HUES48 (cell line): ENCODE results near the gene FARP1.

Source experiments
- H3K27ac ChIP-seq: one replicate; pipeline ENCODE4 v1.7.0; 2013; ENCODE audit warnings: low read depth, low read length, inconsistent platforms
- H3K27me3 ChIP-seq: 2 replicates; pipeline ENCODE4 v1.6.1; 2013; ENCODE audit warnings: mild to moderate bottlenecking, low read length; ENCODE audit not compliant: control insufficient read depth, insufficient read depth
- H3K36me3 ChIP-seq: 2 replicates; pipeline ENCODE4 v1.6.1; 2013; ENCODE audit warnings: low read length; ENCODE audit not compliant: control insufficient read depth, insufficient read depth
- H3K4me1 ChIP-seq: 2 replicates; pipeline ENCODE4 v1.6.1; 2013; ENCODE audit warnings: mild to moderate bottlenecking, low read length; ENCODE audit not compliant: control insufficient read depth, insufficient read depth
- H3K4me3 ChIP-seq: 2 replicates; pipeline ENCODE4 v1.5.1; 2013; ENCODE audit warnings: mild to moderate bottlenecking, low read depth, low read length
- H3K9ac ChIP-seq: 2 replicates; pipeline ENCODE4 v1.6.1; 2013; ENCODE audit warnings: mild to moderate bottlenecking, low read depth, low read length, moderate library complexity
- H3K9me3 ChIP-seq: 2 replicates; pipeline ENCODE4 v1.6.1; 2013; ENCODE audit warnings: low read length; ENCODE audit not compliant: control insufficient read depth, insufficient read depth

Gene FARP1

GRCh38 chr13:98175823-98176222 lies 32.9 kb downstream of the FARP1 start:
- no peak overlapping the region for H3K9ac ChIP-seq
- H3K36me3 ChIP-seq: no peaks in the 10 kb centered on the region
- no peak overlapping the region for H3K4me3 ChIP-seq
- no peak overlapping the region for H3K27ac ChIP-seq
- peaks cover 54% of the 10 kb centered on the region for H3K4me1 ChIP-seq
- no peaks in the 10 kb centered on the region for H3K9me3 ChIP-seq
- no peaks in the 10 kb centered on the region for H3K27me3 ChIP-seq

GRCh38 chr13:98176777-98177608 lies 34.1 kb downstream of the FARP1 start, which contains the start of gene RNF113B:
Gene RNF113B, minus strand, starts transcription at chr13:98177269. Its CDS starts 33 bp downstream, at chr13:98177236.
- Histone ChIP-seq H3K4me3 (no peak within 1 kb of the TSS), H3K36me3 (no peaks in the 10 kb centered on the region), H3K27me3 (no peaks in the 10 kb centered on the region), H3K9me3 (no peaks in the 10 kb centered on the region), H3K9ac (no peak within 1 kb of the TSS), H3K27ac (no peak within 1 kb of the TSS), H3K4me1 (peaks cover 42% of the 10 kb centered on the region)

DNA sequence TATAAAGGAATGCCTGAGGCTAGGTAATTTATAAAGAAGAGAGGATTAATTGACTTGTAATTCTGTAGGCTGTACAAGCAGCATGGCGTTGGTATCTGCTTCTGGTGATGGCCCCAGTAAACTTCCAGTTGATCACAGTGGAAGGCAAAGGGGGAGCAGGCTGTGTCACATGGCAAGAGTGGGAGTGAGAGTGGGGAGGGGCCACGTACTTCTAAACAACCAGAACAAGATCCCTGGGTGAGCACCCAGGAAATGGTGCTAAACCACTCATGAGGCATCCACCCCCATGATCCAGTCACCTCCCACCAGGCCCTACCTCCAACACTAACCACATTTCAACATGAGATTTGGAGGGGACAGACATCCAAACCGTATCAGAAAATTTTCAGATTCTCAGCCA lies 37.2 kb downstream of the FARP1 start:
- no peaks in the 10 kb centered on the region for H3K27me3 ChIP-seq
- H3K4me3 ChIP-seq: no peak overlapping the region
- no peak overlapping the region for H3K27ac ChIP-seq
- no peaks in the 10 kb centered on the region for H3K9me3 ChIP-seq
- no peaks in the 10 kb centered on the region for H3K36me3 ChIP-seq
- peaks cover 18% of the 10 kb centered on the region; the same call in 1 of the 2 replicates for H3K4me1 ChIP-seq
- H3K9ac ChIP-seq: no peak overlapping the region

DNA sequence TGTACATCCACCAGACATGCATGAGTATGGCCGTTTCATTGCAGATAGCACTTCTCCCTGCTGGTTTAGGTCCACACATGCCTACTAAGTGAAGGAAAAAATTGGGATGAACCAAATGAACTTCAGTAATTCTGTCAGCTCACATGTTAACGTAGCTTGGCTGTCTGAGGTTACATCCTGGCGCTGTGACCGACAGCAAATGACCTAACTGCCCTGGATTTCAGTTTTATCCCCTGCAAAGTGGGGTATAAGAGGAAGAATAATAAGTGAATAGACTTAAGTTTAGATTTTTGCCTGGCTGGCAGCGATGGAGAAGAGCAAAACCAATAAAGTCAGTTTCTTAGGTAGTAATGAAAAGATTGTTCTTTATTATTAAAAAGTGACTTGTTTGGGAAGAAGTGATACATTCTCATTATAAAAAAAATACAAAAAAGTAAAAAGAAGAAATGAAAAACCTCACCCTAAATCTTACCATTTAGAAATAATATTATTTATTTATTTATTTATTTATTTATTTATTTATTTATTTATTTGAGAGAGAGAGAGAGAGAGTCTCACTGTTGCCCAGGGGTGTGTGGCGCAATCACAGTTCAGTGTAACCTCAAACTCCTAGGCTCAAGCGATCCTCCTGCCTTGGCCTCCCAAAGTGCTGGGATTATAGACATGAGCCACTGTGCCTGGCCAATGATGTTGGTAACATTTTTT lies 38.4 kb downstream of the FARP1 start:
- H3K36me3 ChIP-seq: no peaks in the 10 kb centered on the region

DNA sequence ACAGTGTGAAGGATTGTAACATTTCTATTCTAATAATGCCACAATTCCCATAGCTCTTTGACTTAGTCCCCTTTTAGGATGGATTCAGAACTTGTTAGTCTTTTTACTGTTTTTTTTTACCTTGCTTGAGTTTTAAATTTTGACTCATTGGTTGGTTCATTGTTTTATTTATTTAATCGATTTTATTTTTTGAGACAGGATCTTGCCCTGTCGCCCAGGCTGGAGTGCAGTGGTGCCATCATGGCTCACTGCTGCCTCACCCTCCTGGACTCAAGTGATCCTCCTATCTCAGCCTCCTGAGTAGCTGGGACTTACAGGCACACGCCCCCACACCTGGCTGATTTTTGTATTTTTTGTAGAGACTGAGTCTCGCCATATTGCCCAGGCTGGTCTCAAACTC lies 39.3 kb downstream of the FARP1 start:
- Histone ChIP-seq H3K9ac (no peak overlapping the region), H3K4me3 (no peak overlapping the region), H3K4me1 (peaks cover 16% of the 10 kb centered on the region; the same call in 1 of the 2 replicates), H3K9me3 (no peaks in the 10 kb centered on the region), H3K27me3 (no peaks in the 10 kb centered on the region), H3K27ac (no peak overlapping the region), H3K36me3 (no peaks in the 10 kb centered on the region)

More for the DNA sequence above, 38.4 kb downstream of the FARP1 start:
- Histone ChIP-seq H3K4me3 (no peak overlapping the region), H3K9me3 (no peaks in the 10 kb centered on the region), H3K27ac (no peak overlapping the region), H3K4me1 (peaks cover 16% of the 10 kb centered on the region; the same call in 1 of the 2 replicates), H3K9ac (no peak overlapping the region), H3K27me3 (no peaks in the 10 kb centered on the region)

- Histone ChIP-seq H3K4me3 (no peak overlapping the region), H3K9me3 (no peaks in the 10 kb centered on the region), H3K36me3 (no peaks in the 10 kb centered on the region), H3K4me1 (peaks cover 16% of the 10 kb centered on the region; the same call in 1 of the 2 replicates), H3K9ac (no peak overlapping the region), H3K27ac (no peak overlapping the region), H3K27me3 (no peaks in the 10 kb centered on the region)
Measured at GRCh38 chr13:98182589-98182988, 39.7 kb downstream of the FARP1 start.

GRCh38 chr13:98184792-98185191 lies 41.9 kb downstream of the FARP1 start:
- no peaks in the 10 kb centered on the region for H3K9me3 ChIP-seq
- peaks cover 19% of the 10 kb centered on the region; the same call in 1 of the 2 replicates for H3K4me1 ChIP-seq
- no peak overlapping the region for H3K9ac ChIP-seq
- no peaks in the 10 kb centered on the region for H3K27me3 ChIP-seq
- H3K4me3 ChIP-seq: no peak overlapping the region
- no peak overlapping the region for H3K27ac ChIP-seq
- no peaks in the 10 kb centered on the region for H3K36me3 ChIP-seq

- Histone ChIP-seq H3K9me3 (no peaks in the 10 kb centered on the region), H3K4me1 (peaks cover 25% of the 10 kb centered on the region; the same call in 1 of the 2 replicates), H3K27me3 (no peaks in the 10 kb centered on the region), H3K27ac (no peak overlapping the region), H3K36me3 (no peaks in the 10 kb centered on the region), H3K4me3 (no peak overlapping the region), H3K9ac (no peak overlapping the region)
Measured at GRCh38 chr13:98187155-98187964, 44.5 kb downstream of the FARP1 start.

- Histone ChIP-seq H3K4me3 (no peak overlapping the region), H3K27ac (no peak overlapping the region), H3K9ac (no peak overlapping the region), H3K27me3 (no peaks in the 10 kb centered on the region), H3K36me3 (no peaks in the 10 kb centered on the region), H3K9me3 (no peaks in the 10 kb centered on the region), H3K4me1 (peaks cover 25% of the 10 kb centered on the region; the same call in 1 of the 2 replicates)
Measured at GRCh38 chr13:98187965-98188261, 45.0 kb downstream of the FARP1 start.

DNA sequence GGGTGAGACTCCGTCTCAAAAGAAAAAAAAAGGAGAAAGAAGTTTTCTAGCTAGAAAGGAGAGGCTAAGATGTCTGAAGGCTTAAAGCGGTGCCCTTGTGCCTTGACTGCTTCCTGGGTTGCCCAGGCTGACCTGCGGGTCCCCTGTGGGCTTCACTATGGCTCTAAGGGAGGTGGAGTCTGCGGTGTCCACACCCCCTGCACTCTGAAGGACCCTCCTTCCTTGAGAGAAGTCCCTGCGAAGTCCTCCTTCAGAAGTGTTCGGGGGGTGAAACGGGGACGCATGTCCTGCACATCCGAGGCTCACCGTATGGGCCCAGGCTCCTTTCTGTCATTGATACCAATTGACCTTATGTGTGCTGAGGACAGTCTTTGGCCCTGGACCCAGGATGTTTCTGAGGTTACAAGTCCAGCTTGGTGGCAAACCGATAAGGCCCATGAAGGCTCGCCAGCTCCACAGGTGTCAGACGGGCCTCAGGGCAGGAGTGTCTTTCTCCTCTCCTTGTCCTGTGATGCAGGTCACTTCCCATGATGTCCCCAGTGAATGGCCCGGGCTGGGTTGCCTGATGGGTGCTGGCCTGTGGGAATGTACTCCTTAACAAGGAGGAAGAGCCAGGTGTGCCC lies 45.8 kb downstream of the FARP1 start:
- Histone ChIP-seq H3K9ac (no peak overlapping the region), H3K4me1 (peaks cover 21% of the 10 kb centered on the region; the same call in 1 of the 2 replicates), H3K4me3 (no peak overlapping the region), H3K9me3 (no peaks in the 10 kb centered on the region), H3K27ac (no peak overlapping the region), H3K36me3 (no peaks in the 10 kb centered on the region), H3K27me3 (no peaks in the 10 kb centered on the region)
